Measurements from ENCODE around the gene SNX3. TPM values are rescaled to one million over a fixed set of nuclear protein-coding genes. Genes with fewer than 3 reads are reported as not detected.

The SNX3 gene
- total RNA-seq, 4 donors from 2014 or later, result 96.5 to 155 (median 107) TPM

GRCh38 chr6:108200186-108200585, 60.7 kb downstream of the SNX3 start:
- Histone ChIP-seq H3K27me3 (peaks cover 0 to 4% (median 0%) of the 10 kb centered on the region in 4 donors), H3K4me1 (peaks cover 0 to 30% (median 7%) of the 10 kb centered on the region in 3 donors), H3K9me3 (no peaks in the 10 kb centered on the region), H3K27ac (no peak overlapping the region), H3K4me3 (no peak overlapping the region), H3K36me3 (no peaks in the 10 kb centered on the region)
- no peak for DNase-seq
- TF ChIP-seq CTCF (IDR thresholded peaks at IDR 0.05), result no peak
- TF ChIP-seq POLR2A (IDR thresholded peaks at IDR 0.05), result no peak
- WGBS, 2 donors, result 92 to 93% methylated on average over 5 to 8 of the region's 8 CpGs
- intact Hi-C loops (cut with DNase I), result no loop called here

- peaks cover 0 to 15% (median 0%) of the 10 kb centered on the region in 4 donors for H3K27me3 ChIP-seq
- H3K4me3 ChIP-seq, result no peak overlapping the region
- H3K4me1 ChIP-seq, result peaks cover 0 to 26% (median 7%) of the 10 kb centered on the region in 3 donors
- no peak for TF ChIP-seq POLR2A (IDR thresholded peaks at IDR 0.05)
- no peaks in the 10 kb centered on the region for H3K9me3 ChIP-seq
- DNase-seq, result no peak
- WGBS, 2 donors, result 87 to 96% methylated on average over 5 of the region's 19 CpGs
- no peaks in the 10 kb centered on the region for H3K36me3 ChIP-seq
- intact Hi-C loops (cut with DNase I), result no loop called here
- no peak overlapping the region for H3K27ac ChIP-seq
These were observed 61.9 kb downstream of the SNX3 start for GRCh38 chr6:108198761-108199498.

DNA sequence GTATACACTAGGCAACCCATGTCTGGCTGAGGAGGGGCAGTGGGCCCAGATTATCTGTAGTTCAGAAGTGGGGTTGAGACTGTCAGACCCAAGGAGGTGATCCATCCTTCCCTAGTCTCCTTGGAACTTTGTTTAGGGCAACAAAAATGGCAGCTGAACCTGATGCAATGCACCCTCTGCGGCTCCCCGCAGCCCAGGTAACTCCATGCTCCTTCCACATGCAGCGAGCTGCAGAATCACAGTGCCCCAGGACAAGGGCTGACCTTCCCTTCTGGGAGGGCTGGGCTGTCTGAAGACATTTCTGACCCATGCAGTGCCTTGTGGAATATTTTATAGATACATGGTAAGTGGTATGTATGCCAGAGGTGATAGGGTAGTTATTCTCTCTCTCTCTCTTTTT, 65.6 kb downstream of the SNX3 start:
- no peak overlapping the region for H3K4me3 ChIP-seq
- no peaks in the 10 kb centered on the region for H3K4me1 ChIP-seq
- intact Hi-C loops (cut with DNase I), result no loop called here
- WGBS, 2 donors, result 89% methylated on average over 3 of the region's 3 CpGs; no CpG with 5 or more reads in 1 of the 2 donors
- no peaks in the 10 kb centered on the region for H3K36me3 ChIP-seq
- TF ChIP-seq CTCF (IDR thresholded peaks at IDR 0.05), result no peak
- no peak for TF ChIP-seq POLR2A (IDR thresholded peaks at IDR 0.05)
- DNase-seq, result no peak
- H3K27me3 ChIP-seq, result peaks cover 0 to 33% (median 0%) of the 10 kb centered on the region in 4 donors
- H3K27ac ChIP-seq, result no peak overlapping the region
- no peaks in the 10 kb centered on the region for H3K9me3 ChIP-seq

GRCh38 chr6:108194503-108194902, 66.3 kb downstream of the SNX3 start:
- WGBS, 2 donors, result 82 to 85% methylated on average over 8 of the region's 8 CpGs
- TF ChIP-seq POLR2A (IDR thresholded peaks at IDR 0.05) (no peak), CTCF (IDR thresholded peaks at IDR 0.05) (no peak)
- Histone ChIP-seq H3K36me3 (no peaks in the 10 kb centered on the region), H3K9me3 (no peaks in the 10 kb centered on the region), H3K4me1 (no peaks in the 10 kb centered on the region), H3K27ac (no peak overlapping the region), H3K27me3 (peaks cover 0 to 35% (median 0%) of the 10 kb centered on the region in 4 donors), H3K4me3 (no peak overlapping the region)
- intact Hi-C loops (cut with DNase I), result no loop called here
- no peak for DNase-seq

DNA sequence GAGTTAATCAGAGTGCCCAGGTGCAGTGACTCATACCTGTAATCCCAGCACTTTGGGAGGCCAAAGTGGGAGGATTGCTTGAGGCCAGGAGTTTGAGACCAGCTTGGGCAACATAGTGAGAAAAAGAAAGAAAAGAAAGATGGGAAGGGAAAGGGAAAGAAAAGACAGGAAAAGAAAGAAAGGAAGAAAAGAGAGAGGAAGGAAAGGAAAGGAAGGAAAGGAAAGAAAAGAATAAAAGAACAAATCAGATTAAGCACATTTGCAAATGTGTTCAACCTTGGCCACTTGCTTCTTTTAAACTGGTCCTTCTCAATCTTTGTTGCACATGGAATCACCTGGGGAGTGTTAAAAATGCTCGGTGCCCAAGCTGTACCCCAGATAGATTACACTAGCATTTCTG, 67.0 kb downstream of the SNX3 start:
- Histone ChIP-seq H3K4me3 (no peak overlapping the region), H3K4me1 (no peaks in the 10 kb centered on the region), H3K36me3 (no peaks in the 10 kb centered on the region), H3K27me3 (peaks cover 0 to 39% (median 0%) of the 10 kb centered on the region in 4 donors), H3K9me3 (no peaks in the 10 kb centered on the region), H3K27ac (no peak overlapping the region)
- TF ChIP-seq POLR2A (IDR thresholded peaks at IDR 0.05), result no peak
- TF ChIP-seq CTCF (IDR thresholded peaks at IDR 0.05), result no peak
- intact Hi-C loops (cut with DNase I), result no loop called here
- 90 to 100% methylated on average over 1 of the region's 1 CpG for WGBS, 2 donors
- DNase-seq, result no peak

Data from esophagus squamous epithelium (tissue), 5 donors.